ENCODE data around the gene RPL23. TPM values are rescaled to one million over a fixed set of nuclear protein-coding genes. Genes with fewer than 3 reads are reported as not detected.
"Not testable (repeated sequence)": the region's sequence is repeated elsewhere in the genome, so short reads cannot be mapped to it uniquely, and the experiment has no call there.

The RPL23 gene
- total RNA-seq, 1 experiment from 2014 or later: 2,314 TPM

GRCh38 chr17:38872027-38872511 is 18.5 kb upstream of the RPL23 start:
- peak overlapping the region; percentile 94 for H3K4me3 ChIP-seq
- DNase-seq: no peak
- H3K36me3 ChIP-seq: peaks cover 61% of the 10 kb centered on the region
- no peaks in the 10 kb centered on the region for H3K27me3 ChIP-seq
- no peaks in the 10 kb centered on the region for H3K9me3 ChIP-seq

- H3K36me3 ChIP-seq: peaks cover 54% of the 10 kb centered on the region
- peak; percentile 88 for DNase-seq
- no peaks in the 10 kb centered on the region for H3K27me3 ChIP-seq
- no peaks in the 10 kb centered on the region for H3K9me3 ChIP-seq
- H3K4me3 ChIP-seq: peak overlapping the region; percentile 94
These were observed 17.9 kb upstream of the RPL23 start for GRCh38 chr17:38871247-38872015.

GRCh38 chr17:38870259-38871165 is 17.0 kb upstream of the RPL23 start:
- Histone ChIP-seq H3K27me3 (no peaks in the 10 kb centered on the region), H3K9me3 (no peaks in the 10 kb centered on the region), H3K4me3 (peak overlapping the region; percentile 94), H3K36me3 (peaks cover 48% of the 10 kb centered on the region)
- peak; percentile 87 for DNase-seq

GRCh38 chr17:38869526-38870258 is 16.2 kb upstream of the RPL23 start, which contains the start of gene LASP1:
LASP1 (plus strand) TSS chr17:38870058; CDS start chr17:38870190, 132 bp downstream.
- Histone ChIP-seq H3K36me3 (peaks cover 41% of the 10 kb centered on the region), H3K9me3 (no peaks in the 10 kb centered on the region), H3K4me3 (peak within 1 kb of the TSS; percentile 94), H3K27me3 (no peaks in the 10 kb centered on the region)
- peak; percentile 93 for DNase-seq

GRCh38 chr17:38868817-38869525 is 15.4 kb upstream of the RPL23 start:
- peak; percentile 86 for DNase-seq
- Histone ChIP-seq H3K4me3 (peak overlapping the region; percentile 94), H3K27me3 (no peaks in the 10 kb centered on the region), H3K36me3 (peaks cover 34% of the 10 kb centered on the region), H3K9me3 (no peaks in the 10 kb centered on the region)

- DNase-seq: no peak
- H3K4me3 ChIP-seq: peak overlapping the region; percentile 94
- H3K36me3 ChIP-seq: peaks cover 26% of the 10 kb centered on the region
- H3K9me3 ChIP-seq: no peaks in the 10 kb centered on the region
- no peaks in the 10 kb centered on the region for H3K27me3 ChIP-seq
These were observed 14.7 kb upstream of the RPL23 start for GRCh38 chr17:38867968-38868816.

- no peaks in the 10 kb centered on the region for H3K9me3 ChIP-seq
These were observed 13.9 kb upstream of the RPL23 start for GRCh38 chr17:38867179-38867967.

GRCh38 chr17:38864636-38865398 is 11.3 kb upstream of the RPL23 start:
- H3K9me3 ChIP-seq: no peaks in the 10 kb centered on the region
- no peak for DNase-seq
- no peaks in the 10 kb centered on the region for H3K27me3 ChIP-seq
- no peaks in the 10 kb centered on the region for H3K36me3 ChIP-seq
- no peak overlapping the region for H3K4me3 ChIP-seq

More at GRCh38 chr17:38867179-38867967, 13.9 kb upstream of the RPL23 start:
- Histone ChIP-seq H3K27me3 (no peaks in the 10 kb centered on the region), H3K36me3 (peaks cover 18% of the 10 kb centered on the region), H3K4me3 (peak overlapping the region; percentile 94)
- peak; percentile 72 for DNase-seq

GRCh38 chr17:38861399-38861843 is 7.9 kb upstream of the RPL23 start:
- no peak overlapping the region for H3K4me3 ChIP-seq
- H3K36me3 ChIP-seq: no peaks in the 10 kb centered on the region
- H3K27me3 ChIP-seq: no peaks in the 10 kb centered on the region
- no peak for DNase-seq
- H3K9me3 ChIP-seq: no peaks in the 10 kb centered on the region

GRCh38 chr17:38857271-38857670 is 3.8 kb upstream of the RPL23 start:
- H3K36me3 ChIP-seq: peaks cover 11% of the 10 kb centered on the region
- DNase-seq: no peak
- no peaks in the 10 kb centered on the region for H3K9me3 ChIP-seq
- H3K4me3 ChIP-seq: no peak overlapping the region
- H3K27me3 ChIP-seq: no peaks in the 10 kb centered on the region

GRCh38 chr17:38855101-38855714 is 1.7 kb upstream of the RPL23 start:
- H3K4me3 ChIP-seq, H3K27me3 ChIP-seq, H3K9me3 ChIP-seq, DNase-seq: not testable (repeated sequence)
- peaks cover 32% of the 10 kb centered on the region for H3K36me3 ChIP-seq

GRCh38 chr17:38852771-38853291 is 690 bp downstream of the RPL23 start:
- no peaks in the 10 kb centered on the region for H3K27me3 ChIP-seq
- peaks cover 55% of the 10 kb centered on the region for H3K36me3 ChIP-seq
- DNase-seq: no peak

GRCh38 chr17:38851434-38851833 is 2.1 kb downstream of the RPL23 start:
- peaks cover 65% of the 10 kb centered on the region for H3K36me3 ChIP-seq
- H3K4me3 ChIP-seq: peak overlapping the region; percentile 87
- no peak for DNase-seq
- no peaks in the 10 kb centered on the region for H3K27me3 ChIP-seq
- H3K9me3 ChIP-seq: no peaks in the 10 kb centered on the region

More at GRCh38 chr17:38852771-38853291, 690 bp downstream of the RPL23 start:
- no peaks in the 10 kb centered on the region for H3K9me3 ChIP-seq
- peak overlapping the region; percentile 87 for H3K4me3 ChIP-seq

All from MG63 (cell line).